ENCODE results near the gene CBX7. TPM values are rescaled to one million over a fixed set of nuclear protein-coding genes. Genes with fewer than 3 reads are reported as not detected.
A peak's percentile ranks its signal among the peaks of the same experiment; 100 is the strongest.

Gene CBX7
- total RNA-seq, 1 experiment from 2014 or later: 3.7 TPM

DNA sequence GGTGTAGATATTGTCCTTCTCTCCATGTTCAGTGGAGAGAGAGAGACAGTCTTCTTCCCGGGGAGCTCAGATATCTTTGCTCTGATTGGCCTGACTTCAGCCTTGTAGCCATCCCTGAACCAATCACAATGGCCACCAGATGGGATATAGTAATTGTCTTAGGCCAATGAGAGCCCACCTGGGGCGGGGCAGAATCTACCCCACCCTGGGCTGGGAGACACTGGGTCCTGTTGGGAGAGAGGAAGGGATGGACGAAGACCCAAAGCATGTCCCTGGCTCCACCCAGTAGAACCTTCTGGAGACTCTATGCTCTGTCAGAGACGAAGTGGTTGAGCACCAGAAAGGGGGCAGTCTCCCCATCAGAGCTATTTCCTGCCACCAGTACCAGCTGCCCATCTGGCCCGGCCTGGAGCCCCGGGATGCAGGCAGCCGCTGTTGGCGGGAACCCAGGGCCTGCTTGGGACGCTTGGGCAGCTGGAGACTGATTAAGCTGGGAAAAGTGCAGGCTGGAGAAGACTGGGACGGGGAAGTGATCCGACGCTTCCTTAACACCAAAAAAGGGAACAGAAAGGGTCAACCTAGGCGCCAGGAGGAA lies 31.6 kb upstream of the CBX7 start:
- WGBS (ENCODE audit: extremely low coverage, insufficient read length, low lambda C conversion rate): no CpG with 5 or more reads among the region's 13 CpGs

More for the DNA sequence above, 31.6 kb upstream of the CBX7 start:
- Histone ChIP-seq H2AK5ac (ENCODE audit: insufficient read length, low read length) (no peak overlapping the region), H3K9me3 (ENCODE audit: control insufficient read depth, low read depth, low read length) (peaks cover 5% of the 10 kb centered on the region), H4K8ac (replicated peaks; ENCODE audit: insufficient read length, low read depth, low read length) (no peak overlapping the region), H3K18ac (ENCODE audit: insufficient read length, low read depth, low read length) (peak overlapping the region; percentile 72), H3K9ac (ENCODE audit: extremely low read depth, insufficient read length, low read length) (no peak overlapping the region), H4K91ac (ENCODE audit: insufficient read length, low read depth, low read length) (peak overlapping the region; percentile 31), H2BK12ac (ENCODE audit: insufficient read length, low read depth, low read length) (no peak overlapping the region), H3K27ac (ENCODE audit: insufficient read length, low read depth, low read length) (no peak overlapping the region), H3K14ac (ENCODE audit: insufficient read depth, low read length) (no peak overlapping the region; the same call in 1 of the 2 replicates), H4K20me1 (ENCODE audit: control insufficient read depth, insufficient read depth, insufficient read length) (no peaks in the 10 kb centered on the region), H3K27me3 (ENCODE audit: insufficient read depth, low read length) (no peaks in the 10 kb centered on the region), H3K79me2 (ENCODE audit: insufficient read depth, low read length) (no peaks in the 10 kb centered on the region), H2BK20ac (ENCODE audit: low read depth, low read length, poor library complexity, severe bottlenecking) (no peak overlapping the region), H3T11ph (ENCODE audit: low read length) (no peak overlapping the region), H3K23ac (ENCODE audit: insufficient read length, low read depth, low read length) (no peak overlapping the region), H3K4ac (ENCODE audit: low read depth, low read length) (no peak overlapping the region), H3K4me2 (ENCODE audit: insufficient read depth, insufficient read length, low read length) (no peak overlapping the region), H4K5ac (ENCODE audit: insufficient read length, low read depth, low read length) (no peak overlapping the region), H3K56ac (ENCODE audit: insufficient read length, low read depth, low read length) (no peak overlapping the region), H3K23me2 (ENCODE audit: insufficient read length, low read depth, low read length, poor library complexity, severe bottlenecking) (no peaks in the 10 kb centered on the region), H2AFZ (ENCODE audit: low read length) (no peak overlapping the region), H2BK120ac (ENCODE audit: low read depth, low read length, poor library complexity, severe bottlenecking) (no peak overlapping the region), H2BK15ac (ENCODE audit: low read depth, low read length) (no peak overlapping the region), H3K79me1 (ENCODE audit: insufficient read depth, low read depth, low read length, poor library complexity, severe bottlenecking) (no peaks in the 10 kb centered on the region), H3K4me1 (ENCODE audit: insufficient read depth, low read length) (no peaks in the 10 kb centered on the region; the same call in 1 of the 2 replicates), H2BK5ac (ENCODE audit: insufficient read length, low read length) (no peak overlapping the region)
- Mint-ChIP-seq H3K27me3 (ENCODE audit: low read depth) (peaks cover 2% of the 10 kb centered on the region), H3K9me3 (peaks cover 9 to 14% of the 10 kb centered on the region in 2 experiments; a peak in 4 of 5 replicates), H3K4me1 (peaks cover 11 to 38% of the 10 kb centered on the region in 2 experiments), H3K36me3 (ENCODE audit: insufficient read depth in 1 of 3, low read depth in 3 of 3) (peaks cover 5 to 10% (median 6%) of the 10 kb centered on the region in 3 experiments; a peak in 4 of 7 replicates), H3K27ac (peak overlapping the region in 1 of 3 experiments; percentile 52; a peak in 1 of 7 replicates), H3K4me3 (peak overlapping the region in 1 of 2 experiments; percentile 35; a peak in 1 of 5 replicates)
- no peak for DNase-seq
- TF ChIP-seq, protein P1, sequence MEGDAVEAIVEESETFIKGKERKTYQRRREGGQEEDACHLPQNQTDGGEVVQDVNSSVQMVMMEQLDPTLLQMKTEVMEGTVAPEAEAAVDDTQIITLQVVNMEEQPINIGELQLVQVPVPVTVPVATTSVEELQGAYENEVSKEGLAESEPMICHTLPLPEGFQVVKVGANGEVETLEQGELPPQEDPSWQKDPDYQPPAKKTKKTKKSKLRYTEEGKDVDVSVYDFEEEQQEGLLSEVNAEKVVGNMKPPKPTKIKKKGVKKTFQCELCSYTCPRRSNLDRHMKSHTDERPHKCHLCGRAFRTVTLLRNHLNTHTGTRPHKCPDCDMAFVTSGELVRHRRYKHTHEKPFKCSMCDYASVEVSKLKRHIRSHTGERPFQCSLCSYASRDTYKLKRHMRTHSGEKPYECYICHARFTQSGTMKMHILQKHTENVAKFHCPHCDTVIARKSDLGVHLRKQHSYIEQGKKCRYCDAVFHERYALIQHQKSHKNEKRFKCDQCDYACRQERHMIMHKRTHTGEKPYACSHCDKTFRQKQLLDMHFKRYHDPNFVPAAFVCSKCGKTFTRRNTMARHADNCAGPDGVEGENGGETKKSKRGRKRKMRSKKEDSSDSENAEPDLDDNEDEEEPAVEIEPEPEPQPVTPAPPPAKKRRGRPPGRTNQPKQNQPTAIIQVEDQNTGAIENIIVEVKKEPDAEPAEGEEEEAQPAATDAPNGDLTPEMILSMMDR (conservative IDR thresholded peaks at IDR 0.05): no peak

Measured in H9 (cell line).